GM12873 (cell line): ENCODE data around the gene KRTAP2-4.
"Not testable (repeated sequence)": the region's sequence is repeated elsewhere in the genome, so short reads cannot be mapped to it uniquely, and the experiment has no call there.

ENCODE experiments used
- TF ChIP-seq, protein P1 (sequence below): IDR thresholded peaks from 2 replicates; pipeline ENCODE4 v1.5.1; 2012; ENCODE audit warnings: low read depth, mild to moderate bottlenecking, moderate library complexity, low read length, control low read depth; ENCODE audit not compliant: insufficient read depth; ENCODE audit errors: missing control alignments

The KRTAP2-4 gene

GRCh38 chr17:41058741-41059140 lies 6.9 kb downstream of the KRTAP2-4 start:
- TF ChIP-seq, protein P1, sequence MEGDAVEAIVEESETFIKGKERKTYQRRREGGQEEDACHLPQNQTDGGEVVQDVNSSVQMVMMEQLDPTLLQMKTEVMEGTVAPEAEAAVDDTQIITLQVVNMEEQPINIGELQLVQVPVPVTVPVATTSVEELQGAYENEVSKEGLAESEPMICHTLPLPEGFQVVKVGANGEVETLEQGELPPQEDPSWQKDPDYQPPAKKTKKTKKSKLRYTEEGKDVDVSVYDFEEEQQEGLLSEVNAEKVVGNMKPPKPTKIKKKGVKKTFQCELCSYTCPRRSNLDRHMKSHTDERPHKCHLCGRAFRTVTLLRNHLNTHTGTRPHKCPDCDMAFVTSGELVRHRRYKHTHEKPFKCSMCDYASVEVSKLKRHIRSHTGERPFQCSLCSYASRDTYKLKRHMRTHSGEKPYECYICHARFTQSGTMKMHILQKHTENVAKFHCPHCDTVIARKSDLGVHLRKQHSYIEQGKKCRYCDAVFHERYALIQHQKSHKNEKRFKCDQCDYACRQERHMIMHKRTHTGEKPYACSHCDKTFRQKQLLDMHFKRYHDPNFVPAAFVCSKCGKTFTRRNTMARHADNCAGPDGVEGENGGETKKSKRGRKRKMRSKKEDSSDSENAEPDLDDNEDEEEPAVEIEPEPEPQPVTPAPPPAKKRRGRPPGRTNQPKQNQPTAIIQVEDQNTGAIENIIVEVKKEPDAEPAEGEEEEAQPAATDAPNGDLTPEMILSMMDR = no peak

DNA sequence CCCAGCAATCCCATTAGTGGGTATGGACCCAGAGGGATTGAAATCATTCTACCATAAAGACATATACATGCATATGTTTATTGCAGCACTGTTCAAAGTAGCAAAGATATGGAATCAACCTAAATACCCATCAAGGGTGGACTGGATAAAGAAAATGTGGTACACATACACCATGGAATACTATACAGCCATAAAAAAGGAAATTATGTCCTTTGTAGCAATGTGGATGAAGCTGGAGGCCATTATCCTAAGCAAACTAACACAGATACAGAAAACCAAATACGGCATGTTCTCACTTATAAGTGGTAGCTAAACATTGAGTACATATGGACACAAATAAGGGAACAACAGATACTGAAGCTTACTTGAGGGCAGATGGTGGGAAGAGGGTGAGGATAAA lies 8.1 kb downstream of the KRTAP2-4 start:
- TF ChIP-seq, protein P1 = no peak

DNA sequence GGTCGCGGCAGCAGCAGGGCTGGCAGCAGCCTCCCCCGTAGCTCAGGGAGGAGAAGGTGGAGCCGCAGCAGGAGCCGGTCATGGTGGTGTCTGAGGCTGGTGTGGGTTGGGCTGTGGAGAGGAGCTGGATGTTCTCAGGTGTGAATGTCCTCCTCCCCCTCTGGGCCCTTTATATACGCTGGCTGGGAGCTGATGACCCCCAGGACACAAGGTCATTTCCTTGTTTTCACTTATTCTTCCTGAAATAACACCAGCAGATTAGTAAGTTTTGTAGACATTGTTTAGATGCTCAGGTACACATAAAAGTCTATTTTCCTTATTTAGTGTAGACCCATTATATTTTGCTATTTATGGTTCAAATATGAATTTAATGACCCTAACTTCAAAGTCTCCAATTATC lies 10.5 kb downstream of the KRTAP2-4 start, which contains the start of gene KRTAP2-2:
TSS of gene KRTAP2-2 (minus strand) at position 101 of the 400 bp plus-strand sequence. CDS start at position 82, 19 bp downstream.
- TF ChIP-seq, protein P1 = not testable (repeated sequence)

DNA sequence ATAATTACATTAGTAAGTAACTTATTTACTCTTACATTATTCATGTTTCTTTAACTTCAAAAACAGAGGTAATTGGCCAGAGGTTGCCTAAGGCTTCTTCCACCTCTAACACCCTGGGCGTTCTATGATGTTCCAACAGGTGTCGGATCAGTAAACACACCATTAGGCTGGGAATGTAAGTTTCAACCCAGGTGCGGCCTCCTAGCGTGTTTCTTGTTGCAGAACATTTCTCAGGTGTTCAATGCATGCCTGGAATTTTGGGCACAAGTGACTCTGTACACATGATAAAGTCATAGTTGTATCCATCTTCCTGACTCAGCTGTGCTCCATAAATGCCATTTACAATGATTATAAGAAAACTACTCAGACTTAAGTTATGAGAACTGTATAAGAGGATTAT lies 11.7 kb downstream of the KRTAP2-4 start:
- TF ChIP-seq, protein P1 = no peak

DNA sequence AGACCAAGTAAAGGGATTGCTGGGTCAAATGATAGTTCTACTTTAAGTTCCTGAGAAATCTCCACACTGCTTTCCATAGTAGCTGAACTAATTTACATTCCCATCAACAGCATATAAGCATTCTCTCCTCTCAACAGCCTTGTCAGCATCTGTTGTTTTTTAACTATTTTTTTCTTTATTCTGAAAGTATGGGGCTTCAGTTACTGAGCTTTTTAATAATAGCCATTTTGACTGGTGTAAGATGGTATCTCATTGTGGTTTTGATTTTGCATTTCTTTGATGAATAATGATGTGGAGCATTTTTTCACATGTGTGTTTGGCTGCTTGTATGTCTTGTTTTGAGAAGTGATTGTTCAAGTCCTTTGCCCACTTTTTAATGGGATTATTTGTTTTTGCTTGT lies 13.1 kb downstream of the KRTAP2-4 start:
- TF ChIP-seq, protein P1 = no peak

DNA sequence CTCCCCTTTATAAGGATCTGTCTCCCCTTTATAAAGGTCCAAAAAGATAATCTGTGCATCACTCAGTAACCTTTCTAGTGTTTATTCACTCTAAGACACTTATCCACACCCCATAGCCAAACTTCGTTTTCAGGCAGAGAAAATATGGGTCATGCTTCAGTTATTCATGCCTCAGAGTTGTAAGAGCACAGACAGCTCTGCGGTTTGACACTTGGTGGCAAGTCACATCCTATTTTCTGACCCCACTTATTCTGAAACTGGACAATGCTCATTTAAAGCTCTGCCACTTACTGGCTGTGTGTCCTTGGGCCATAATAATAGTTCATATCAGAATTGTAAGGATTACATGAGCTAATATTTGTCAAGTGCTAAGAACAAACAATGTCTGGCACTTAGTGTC lies 16.6 kb downstream of the KRTAP2-4 start:
- TF ChIP-seq, protein P1 = no peak

GRCh38 chr17:41048441-41048840 lies 17.2 kb downstream of the KRTAP2-4 start:
- TF ChIP-seq, protein P1 = no peak
